Hepatocyte (in vitro differentiated cells): ENCODE measurements around the gene KIAA0825.

Experiments used
- EZH2 ChIP-seq: fragments of 200-600 bp; sonication (generic); IDR thresholded peaks from 2 replicates; pipeline ENCODE4 v1.6.1; 2016; ENCODE audit warnings: antibody characterized with exemption, mild to moderate bottlenecking, borderline replicate concordance
- EZH2phosphoT487 ChIP-seq: fragments of 200-600 bp; sonication (generic); IDR thresholded peaks from one replicate; pipeline ENCODE4 v1.6.1; 2018; ENCODE audit warnings: antibody characterized with exemption, mild to moderate bottlenecking, low read depth, moderate library complexity; ENCODE audit not compliant: unreplicated experiment, severe bottlenecking
- TF ChIP-seq, protein P1 (sequence below): fragments of 200-600 bp; sonication (generic); IDR thresholded peaks from 2 replicates; pipeline ENCODE4 v1.5.1; 2016; ENCODE audit warnings: antibody characterized with exemption, mild to moderate bottlenecking; ENCODE audit not compliant: poor library complexity

DNA sequence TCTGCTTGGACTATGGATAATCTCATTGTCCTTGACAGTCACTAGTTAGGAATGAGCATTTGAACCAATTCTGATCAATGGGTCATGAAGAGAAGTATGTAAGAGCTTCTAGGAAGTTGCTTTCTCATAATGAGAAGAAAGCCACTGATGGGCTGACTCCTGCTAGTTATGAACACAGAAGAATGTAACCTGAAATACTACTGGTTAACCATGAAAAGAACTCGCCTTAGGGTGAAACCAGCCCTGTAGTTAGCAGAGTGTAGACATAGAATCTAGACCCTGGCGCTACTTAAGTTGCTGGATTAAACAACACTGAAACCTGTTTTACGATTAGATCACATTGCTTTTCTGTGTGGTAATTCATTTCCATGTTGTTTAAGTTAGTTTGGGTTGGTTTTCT is 26.6 kb upstream of the KIAA0825 start:
- TF ChIP-seq, protein P1, sequence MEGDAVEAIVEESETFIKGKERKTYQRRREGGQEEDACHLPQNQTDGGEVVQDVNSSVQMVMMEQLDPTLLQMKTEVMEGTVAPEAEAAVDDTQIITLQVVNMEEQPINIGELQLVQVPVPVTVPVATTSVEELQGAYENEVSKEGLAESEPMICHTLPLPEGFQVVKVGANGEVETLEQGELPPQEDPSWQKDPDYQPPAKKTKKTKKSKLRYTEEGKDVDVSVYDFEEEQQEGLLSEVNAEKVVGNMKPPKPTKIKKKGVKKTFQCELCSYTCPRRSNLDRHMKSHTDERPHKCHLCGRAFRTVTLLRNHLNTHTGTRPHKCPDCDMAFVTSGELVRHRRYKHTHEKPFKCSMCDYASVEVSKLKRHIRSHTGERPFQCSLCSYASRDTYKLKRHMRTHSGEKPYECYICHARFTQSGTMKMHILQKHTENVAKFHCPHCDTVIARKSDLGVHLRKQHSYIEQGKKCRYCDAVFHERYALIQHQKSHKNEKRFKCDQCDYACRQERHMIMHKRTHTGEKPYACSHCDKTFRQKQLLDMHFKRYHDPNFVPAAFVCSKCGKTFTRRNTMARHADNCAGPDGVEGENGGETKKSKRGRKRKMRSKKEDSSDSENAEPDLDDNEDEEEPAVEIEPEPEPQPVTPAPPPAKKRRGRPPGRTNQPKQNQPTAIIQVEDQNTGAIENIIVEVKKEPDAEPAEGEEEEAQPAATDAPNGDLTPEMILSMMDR = no peak
- TF ChIP-seq EZH2 (no peak), EZH2phosphoT487 (no peak)
